HCT116 (cell line): ENCODE data around the gene HHIPL1. TPM values are rescaled to one million over a fixed set of nuclear protein-coding genes. Genes with fewer than 3 reads are reported as not detected.

ENCODE experiments used
- ATAC-seq: fragments of 200-7000 bp; cut with Tn5 transposase; 2 replicates; pipeline ENCODE4 v1.9.1; 2020; ENCODE audit warnings: mild to moderate bottlenecking, moderate library complexity
- BruUV-seq: library from RNA; stranded (reverse); fragments of 400-500 nt; replicated peaks from 2 replicates; lab custom pipeline; 2021; lab: Mats Ljungman, UMichigan
- CTCF ChIA-PET: fragments of 300-600 bp; sonication (Branson Sonifier 250); formaldehyde crosslinking; loops from one replicate; lab custom pipeline; 2021; ENCODE audit warnings: antibody characterized with exemption; lab: Charles Lee
- POLR2A ChIA-PET: fragments of 300-600, 350-600 bp; sonication (Branson Sonifier 250); formaldehyde crosslinking; loops from one replicate; lab custom pipeline; 2021; ENCODE audit warnings: antibody characterized with exemption; lab: Charles Lee
- RAD21 ChIA-PET, 2 experiments: fragments of 300-600 bp; sonication (Branson Sonifier 250); formaldehyde crosslinking; loops; one replicate each; lab custom pipeline; 2023; ENCODE audit warnings: low total read pairs in 2 of 2; ENCODE audit not compliant: uncharacterized antibody in 2 of 2, unreplicated experiment in 2 of 2, low non-redundant PET in 1 of 2; lab: Charles Lee
- DNase-seq: peaks from one replicate; pipeline ENCODE4 v3.0.0-alpha.2; 2010; ENCODE audit warnings: low read depth, low spot score
- H2AFZ ChIP-seq: fragments of 200-600 bp; shearing (Covaris generic), sonication (generic); 2 replicates; pipeline ENCODE4 v1.6.1; 2017; ENCODE audit warnings: low read depth, mixed run types, mixed read lengths, antibody characterized with exemption, low read length; ENCODE audit not compliant: poor library complexity, severe bottlenecking
- H3K27ac ChIP-seq: 2 replicates; pipeline ENCODE4 v1.5.1; 2012; ENCODE audit warnings: low read depth, low read length
- H3K27me3 ChIP-seq: fragments of 200-600 bp; sonication (generic); 2 replicates; pipeline ENCODE4 v1.6.1; 2016; ENCODE audit warnings: mixed run types, low read length, mixed read lengths; ENCODE audit not compliant: insufficient read depth
- H3K36me3 ChIP-seq, 2 experiments: fragments of 200-500 bp in 1 of 2; fragments of 200-600 bp in 1 of 2; sonication (Bioruptor generic) in 1 of 2; sonication (generic) in 1 of 2; 2 replicates each; pipeline versions ENCODE4 v1.5.1 to v1.6.1; 2014 to 2016; ENCODE audit warnings: low read length in 2 of 2, inconsistent platforms in 1 of 2, mixed read lengths in 1 of 2, mixed run types in 1 of 2; ENCODE audit not compliant: insufficient read depth in 2 of 2, control insufficient read depth in 1 of 2
- H3K4me1 ChIP-seq, 2 experiments: fragments of 200-600 bp in 1 of 2; sonication (generic) in 1 of 2; 2 replicates each; pipeline versions ENCODE4 v1.5.1 to v1.6.1; 2012 to 2017; ENCODE audit warnings: low read length in 2 of 2, inconsistent platforms in 1 of 2, mild to moderate bottlenecking in 1 of 2, mixed read lengths in 1 of 2, mixed run types in 1 of 2, moderate library complexity in 1 of 2; ENCODE audit not compliant: insufficient read depth in 2 of 2, control insufficient read depth in 1 of 2
- H3K4me2 ChIP-seq: fragments of 200-600 bp; sonication (generic); 2 replicates; pipeline ENCODE4 v1.6.1; 2017; ENCODE audit warnings: mixed run types, low read length, mixed read lengths
- H3K4me3 ChIP-seq, 2 experiments: fragments of 200-600 bp in 1 of 2; sonication (generic) in 1 of 2; replicated peaks in 1 of 2; 2 replicates each; pipeline ENCODE4 v1.5.1; 2011 to 2016; ENCODE audit warnings: low read length in 2 of 2, control low read depth in 1 of 2, low read depth in 1 of 2, mild to moderate bottlenecking in 1 of 2, mixed read lengths in 1 of 2, mixed run types in 1 of 2
- H3K79me2 ChIP-seq: fragments of 200-600 bp; sonication (generic); 2 replicates; pipeline ENCODE4 v1.6.1; 2017; ENCODE audit warnings: mild to moderate bottlenecking, mixed run types, low read length, moderate library complexity, mixed read lengths; ENCODE audit not compliant: insufficient read depth
- H3K9ac ChIP-seq: fragments of 200-600 bp; sonication (generic); 2 replicates; pipeline ENCODE4 v1.6.1; 2016; ENCODE audit warnings: low read length, mixed read lengths
- H3K9me2 ChIP-seq: fragments of 200-600 bp; sonication (generic), shearing (Covaris generic); 2 replicates; pipeline ENCODE4 v1.6.1; 2017; ENCODE audit warnings: mixed run types, mild to moderate bottlenecking, moderate library complexity; ENCODE audit not compliant: insufficient read depth
- H3K9me3 ChIP-seq, 2 experiments: fragments of 200-500 bp in 1 of 2; fragments of 200-600 bp in 1 of 2; sonication (Bioruptor generic) in 1 of 2; sonication (generic) in 1 of 2; 2 replicates each; pipeline ENCODE4 v1.6.1; 2014 to 2017; ENCODE audit warnings: low read length in 2 of 2, mixed read lengths in 2 of 2, inconsistent platforms in 1 of 2, low read depth in 1 of 2, mild to moderate bottlenecking in 1 of 2, mixed run types in 1 of 2, moderate library complexity in 1 of 2; ENCODE audit not compliant: control insufficient read depth in 1 of 2, insufficient read depth in 1 of 2
- H4K20me1 ChIP-seq: fragments of 200-600 bp; sonication (generic), shearing (Covaris generic); 2 replicates; pipeline ENCODE4 v1.6.1; 2017; ENCODE audit warnings: mixed run types, mild to moderate bottlenecking, moderate library complexity; ENCODE audit not compliant: insufficient read depth
- CBX3 ChIP-seq: IDR thresholded peaks from 2 replicates; pipeline ENCODE4 v1.6.1; 2012; ENCODE audit warnings: low read depth
- CTCF ChIP-seq, 3 experiments: fragments of 200-600 bp in 1 of 3; sonication (generic) in 1 of 3; IDR thresholded peaks in 2 of 3; conservative IDR thresholded peaks in 1 of 3; 2 replicates each; pipeline ENCODE4 v1.5.1; 2012 to 2017; ENCODE audit warnings: low read depth in 2 of 3, low read length in 2 of 3, antibody characterized with exemption in 1 of 3, borderline replicate concordance in 1 of 3, control low read depth in 1 of 3, mild to moderate bottlenecking in 1 of 3, mixed read lengths in 1 of 3, mixed run types in 1 of 3, moderate library complexity in 1 of 3; ENCODE audit not compliant: insufficient read depth in 1 of 3
- EZH2phosphoT487 ChIP-seq: fragments of 200-600 bp; IDR thresholded peaks from 2 replicates; pipeline ENCODE4 v1.6.1; 2018; ENCODE audit warnings: antibody characterized with exemption, borderline replicate concordance
- JUND ChIP-seq: IDR thresholded peaks from 2 replicates; pipeline ENCODE4 v1.6.1; 2012
- POLR2A ChIP-seq: IDR thresholded peaks from 2 replicates; pipeline ENCODE4 v1.7.0; 2011; ENCODE audit warnings: borderline replicate concordance; ENCODE audit not compliant: insufficient read depth, insufficient read length; ENCODE audit errors: extremely low read depth
- POLR2AphosphoS5 ChIP-seq: IDR thresholded peaks from 2 replicates; pipeline ENCODE4 v1.6.1; 2011; ENCODE audit warnings: mild to moderate bottlenecking, low read depth, low read length, moderate library complexity
- SIN3A ChIP-seq: IDR thresholded peaks from 2 replicates; pipeline ENCODE4 v1.6.1; 2012; ENCODE audit warnings: low read depth
- SRF ChIP-seq: IDR thresholded peaks from 2 replicates; pipeline ENCODE4 v1.6.1; 2012; ENCODE audit warnings: low read depth
- ZBTB33 ChIP-seq: IDR thresholded peaks from 2 replicates; pipeline ENCODE4 v1.6.1; 2011; ENCODE audit warnings: mild to moderate bottlenecking, low read length, moderate library complexity; ENCODE audit not compliant: insufficient replicate concordance; ENCODE audit errors: extremely low read depth
- ZFX ChIP-seq: fragments of 450-650 bp; IDR thresholded peaks from 2 replicates; pipeline ENCODE4 v1.6.1; 2017
- intact Hi-C: fragments of 100-400 bp; cut with micrococcal nuclease; formaldehyde crosslinking; loops from 2 replicates; pipeline ENCODE4 v1.10.0; 2022
- total RNA-seq: library from RNA; stranded (reverse); gene quantifications from one replicate; pipeline ENCODE4 v1.2.1, GENCODE V29; 2021; ENCODE audit not compliant: unreplicated experiment

The HHIPL1 gene
- total RNA-seq, 1 experiment from 2014 or later = not detected

GRCh38 chr14:99632410-99633035, 12.4 kb upstream of the HHIPL1 start:
- Histone ChIP-seq H3K9me2 (no peaks in the 10 kb centered on the region), H3K9me3 (no peaks in the 10 kb centered on the region)
- RAD21 ChIA-PET = no interaction called here
- TF ChIP-seq ZFX (no peak), JUND (no peak), SRF (no peak), POLR2A (no peak), CBX3 (no peak), CTCF (IDR thresholded peaks at IDR 0.05 in 2 of 3, conservative IDR thresholded peaks at IDR 0.05 in 1 of 3; ENCODE audit: borderline replicate concordance in 1 of 3, insufficient read depth in 1 of 3, low read depth in 2 of 3, low read length in 2 of 3) (no peak), POLR2AphosphoS5 (no peak), ZBTB33 (no peak), EZH2phosphoT487 (no peak), SIN3A (no peak)
- TF ChIP-seq, all 23 proteins: peak for 0
- Histone ChIP-seq H3K4me1 (peaks cover 6 to 15% of the 10 kb centered on the region in 2 experiments; a peak in 3 of 4 replicates), H3K4me2 (no peak overlapping the region), H3K9ac (no peak overlapping the region), H4K20me1 (no peaks in the 10 kb centered on the region), H3K27me3 (no peaks in the 10 kb centered on the region), H3K4me3 (no peak overlapping the region), H3K79me2 (no peaks in the 10 kb centered on the region), H3K27ac (no peak overlapping the region), H2AFZ (no peak overlapping the region), H3K36me3 (no peaks in the 10 kb centered on the region)
- CTCF ChIA-PET = no interaction called here
- no peak for ATAC-seq
- BruUV-seq = no TSS peak
- DNase-seq = no peak
- POLR2A ChIA-PET = no interaction called here
- intact Hi-C loops = no loop called here
